ENCODE measurements around the gene ROMO1.

The ROMO1 gene

GRCh38 chr20:35699127-35699956 is at the start of gene ROMO1, which contains the start of gene NFS1:
TSS of gene ROMO1 (plus strand) at chr20:35699405. CDS start at chr20:35699633, 228 bp downstream.
TSS of gene NFS1 (minus strand) at chr20:35699352. CDS start at chr20:35699288, 64 bp downstream.
- DNase-seq (ENCODE audit: low read depth): peak; percentile 79

- DNase-seq (ENCODE audit: low read depth): no peak
Observed at GRCh38 chr20:35650632-35651031, 48.6 kb upstream of the ROMO1 start.

DNA sequence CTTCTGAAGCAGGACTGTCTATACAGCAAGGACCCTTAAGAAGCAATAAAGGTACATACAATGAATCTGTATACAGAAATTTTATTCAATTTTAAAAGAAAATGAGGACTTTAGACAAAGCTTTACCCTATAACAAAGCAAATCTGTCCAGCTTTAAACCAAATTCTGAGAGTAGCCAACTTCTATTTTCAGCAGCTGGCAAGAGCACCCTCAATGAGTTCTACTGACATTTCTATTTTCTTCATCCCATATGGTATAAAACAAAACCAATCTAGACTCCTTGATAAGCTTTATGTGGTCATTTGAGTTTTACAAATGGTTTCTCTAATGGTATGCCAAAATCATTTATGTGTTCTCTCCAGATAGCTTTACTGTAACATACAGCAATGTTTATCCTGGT is 47.2 kb upstream of the ROMO1 start:
- no peak for DNase-seq (ENCODE audit: low read depth)

- no peak for DNase-seq (ENCODE audit: low read depth)
Observed at GRCh38 chr20:35652641-35653429, 46.4 kb upstream of the ROMO1 start.

DNA sequence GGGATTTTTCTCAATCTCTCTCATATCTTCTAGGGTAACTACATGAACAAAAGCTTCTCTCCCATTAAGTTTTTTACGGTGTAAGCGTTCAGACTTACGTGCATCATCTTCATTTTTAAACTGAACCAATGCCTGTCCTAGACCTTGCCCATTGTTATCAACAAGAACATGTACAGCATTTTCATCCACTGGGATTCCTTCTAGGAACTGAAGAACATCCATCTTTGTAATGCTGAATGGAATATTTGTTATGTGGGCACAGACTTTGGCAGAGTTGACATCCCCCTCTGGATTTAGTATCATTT is 45.8 kb upstream of the ROMO1 start:
- no peak for DNase-seq (ENCODE audit: low read depth)

- DNase-seq (ENCODE audit: low read depth): no peak
Observed at GRCh38 chr20:35653893-35654292, 45.3 kb upstream of the ROMO1 start.

DNA sequence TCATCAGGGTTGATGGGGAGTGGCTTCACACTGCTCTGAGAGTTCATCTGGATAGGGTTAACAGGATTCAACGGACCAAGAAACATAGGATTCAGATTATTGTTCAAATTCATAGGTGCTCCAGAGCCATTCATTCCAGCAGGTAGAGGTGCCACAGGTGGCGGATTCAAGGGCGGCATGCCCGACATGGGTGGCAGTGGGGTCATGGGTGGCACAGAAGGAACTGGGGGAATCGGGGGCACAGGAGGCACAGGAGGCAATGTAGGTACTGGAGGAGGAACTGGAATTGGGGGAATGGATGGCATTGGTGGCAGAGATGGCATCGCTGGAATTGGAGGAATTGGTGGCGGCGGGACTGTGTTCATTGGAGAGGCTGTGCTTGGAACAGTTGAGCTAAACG is 44.8 kb upstream of the ROMO1 start:
- DNase-seq (ENCODE audit: low read depth): no peak

- no peak for DNase-seq (ENCODE audit: low read depth)
Observed at GRCh38 chr20:35657271-35657670, 41.9 kb upstream of the ROMO1 start.

- DNase-seq (ENCODE audit: low read depth): no peak
Observed at GRCh38 chr20:35660122-35660937, 38.9 kb upstream of the ROMO1 start.

- DNase-seq (ENCODE audit: low read depth): no peak
Observed at GRCh38 chr20:35661053-35661452, 38.2 kb upstream of the ROMO1 start.

- DNase-seq (ENCODE audit: low read depth): no peak
Observed at GRCh38 chr20:35661908-35662307, 37.3 kb upstream of the ROMO1 start.

DNA sequence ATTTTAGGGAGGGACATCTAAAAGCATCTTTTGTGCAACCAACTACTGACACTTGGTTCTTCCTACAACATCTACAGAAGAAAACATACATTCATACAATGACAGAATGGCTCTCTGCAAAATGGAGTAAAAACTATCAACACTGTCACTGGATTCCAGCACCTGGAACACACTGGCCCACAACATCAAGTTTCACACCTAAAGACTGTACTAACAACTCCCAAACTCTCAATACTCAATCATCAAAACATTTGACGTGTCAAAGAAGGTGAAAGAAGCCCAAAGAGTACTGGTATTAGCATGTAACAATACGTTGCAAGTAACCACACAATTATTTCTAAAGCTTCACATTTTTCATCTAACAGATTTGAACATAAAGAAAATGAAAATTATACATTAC is 36.7 kb upstream of the ROMO1 start:
- DNase-seq (ENCODE audit: low read depth): no peak

DNA sequence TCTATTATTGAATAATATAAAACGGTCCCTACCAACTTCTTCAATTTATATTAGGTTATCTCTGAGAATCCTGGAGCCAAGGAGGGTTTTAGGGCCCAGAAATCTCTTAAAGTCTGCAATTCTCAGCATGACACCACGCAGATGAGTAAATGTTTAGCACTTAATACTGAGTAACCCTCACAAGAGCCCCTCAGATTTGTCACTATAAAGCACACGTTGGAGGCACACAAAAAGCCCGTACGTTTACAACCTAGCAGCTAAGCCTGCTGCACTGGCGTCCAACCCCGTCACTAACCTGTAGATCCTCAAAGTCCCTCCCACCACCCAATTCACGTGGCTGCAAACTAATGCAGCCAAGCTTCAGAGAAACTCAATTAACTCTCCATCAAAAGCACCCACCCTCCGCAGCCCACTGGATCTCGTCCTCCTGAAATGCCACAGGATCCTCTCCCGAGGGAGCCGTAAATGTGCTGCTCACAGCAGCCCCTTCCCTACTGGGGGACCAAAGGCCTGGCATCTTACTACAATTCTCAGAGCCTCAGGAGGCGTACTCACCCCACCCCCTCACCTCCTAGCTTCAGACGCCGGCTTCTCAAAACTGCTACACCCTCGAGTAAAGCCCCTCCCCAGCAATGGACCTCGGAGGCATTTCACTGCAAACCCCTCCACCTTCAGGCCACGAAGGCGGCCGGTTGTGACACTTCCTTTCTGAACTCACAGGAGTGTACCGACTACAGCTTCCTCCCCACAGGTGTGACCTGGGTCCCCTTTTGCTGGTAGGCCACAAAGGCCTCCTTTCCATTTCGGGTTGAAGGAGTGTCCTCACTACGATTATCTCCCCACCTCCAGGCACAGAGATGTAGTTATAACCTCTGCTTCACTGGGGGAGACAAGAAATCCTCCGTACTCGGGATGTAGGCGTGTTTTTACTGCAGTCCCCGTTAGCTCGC is 35.4 kb upstream of the ROMO1 start:
- peak; percentile 57 for DNase-seq (ENCODE audit: low read depth)

- peak; percentile 85 for DNase-seq (ENCODE audit: low read depth)
Observed at GRCh38 chr20:35664466-35665206, 34.6 kb upstream of the ROMO1 start, which contains the start of the genes CPNE1 and RBM12. TSS of gene CPNE1 (minus strand) at chr20:35664900. CDS start at chr20:35632923, 31,977 bp downstream. TSS of gene RBM12 (minus strand) at chr20:35664900. CDS start at chr20:35655322, 9,578 bp downstream.

DNA sequence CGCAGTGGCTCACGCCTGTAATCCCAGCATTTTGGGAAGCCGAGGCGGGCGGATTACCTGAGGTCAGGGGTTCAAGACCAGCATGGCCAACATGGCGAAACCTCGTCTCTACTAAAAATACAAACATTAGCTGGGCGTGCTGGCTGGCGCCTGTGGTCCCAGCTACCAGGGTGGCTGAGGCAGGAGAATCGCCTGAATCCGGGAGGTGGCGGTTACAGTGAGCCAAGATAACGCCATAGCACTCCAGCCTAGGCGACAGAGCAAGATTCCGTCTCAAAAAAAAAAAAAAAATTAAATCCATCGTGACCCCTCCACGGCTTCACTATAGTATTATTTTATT is 33.3 kb upstream of the ROMO1 start:
- no peak for DNase-seq (ENCODE audit: low read depth)

DNA sequence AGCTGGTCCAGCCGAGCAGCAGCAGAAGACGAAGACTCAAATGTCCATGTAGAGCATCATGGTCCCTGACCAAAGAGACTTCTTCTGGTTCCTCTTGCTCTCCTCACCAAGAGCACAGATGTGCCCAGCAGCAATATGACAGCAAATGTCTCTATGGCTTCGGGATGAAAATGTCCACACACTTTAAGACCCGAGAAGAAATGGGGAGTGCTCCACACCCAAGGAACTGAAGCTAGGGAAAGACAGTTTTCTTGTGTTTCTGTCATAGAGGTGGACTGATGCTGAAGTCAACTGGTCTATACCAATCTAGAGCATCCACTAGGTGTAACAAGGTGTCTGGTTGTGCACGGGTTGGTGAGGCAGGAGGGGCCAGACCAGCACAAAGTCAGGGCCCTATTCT is 30.0 kb upstream of the ROMO1 start:
- no peak for DNase-seq (ENCODE audit: low read depth)

- no peak for DNase-seq (ENCODE audit: low read depth)
Observed at GRCh38 chr20:35669681-35670080, 29.5 kb upstream of the ROMO1 start.

GRCh38 chr20:35673884-35674283 is 25.3 kb upstream of the ROMO1 start:
- no peak for DNase-seq (ENCODE audit: low read depth)

DNA sequence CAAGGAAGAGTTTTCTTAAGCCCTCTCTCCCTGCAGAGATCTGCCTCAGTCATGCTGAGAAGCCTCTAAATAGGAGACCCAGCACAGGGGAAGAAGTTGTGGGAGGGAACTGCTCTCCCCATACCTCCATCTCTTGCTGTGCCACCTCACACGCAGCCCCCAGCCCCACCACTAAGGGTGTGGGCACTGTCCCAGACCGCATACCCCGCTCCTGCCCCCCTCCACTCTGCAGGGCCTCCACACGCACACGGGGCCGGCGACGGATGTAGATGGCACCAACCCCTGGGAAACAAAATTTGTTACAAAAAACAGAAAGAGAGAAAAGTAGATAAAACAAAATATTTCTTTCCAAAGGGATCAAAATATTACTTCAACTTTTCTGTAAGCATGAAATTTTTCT is 24.3 kb upstream of the ROMO1 start:
- no peak for DNase-seq (ENCODE audit: low read depth)

- no peak for DNase-seq (ENCODE audit: low read depth)
Observed at GRCh38 chr20:35680452-35681183, 18.6 kb upstream of the ROMO1 start.
